ENCODE results near the gene DIRAS2.

The DIRAS2 gene

GRCh38 chr9:90641086-90641485 is 1.5 kb downstream of the DIRAS2 start:
- H3K27me3 ChIP-seq (replicated peaks in 2 of 5; ENCODE audit: control insufficient read depth in 4 of 5, insufficient read depth in 5 of 5, low read length in 4 of 5) = peaks cover 8 to 60% (median 30%) of the 10 kb centered on the region in 5 experiments

GRCh38 chr9:90640361-90640760 is 2.3 kb downstream of the DIRAS2 start:
- Histone ChIP-seq H3K36me3 (ENCODE audit: control insufficient read depth in 4 of 4, insufficient read depth in 4 of 4, low read length in 3 of 4) (no peaks in the 10 kb centered on the region), H3K27ac (ENCODE audit: insufficient read depth in 1 of 2, low read depth in 1 of 2, low read length in 2 of 2, poor library complexity in 1 of 2, severe bottlenecking in 2 of 2) (no peak overlapping the region), H3K4me3 (ENCODE audit: control insufficient read depth in 1 of 7, extremely low read depth in 1 of 7, insufficient read depth in 4 of 7, low read depth in 2 of 7, low read length in 6 of 7) (no peak overlapping the region), H3K9me3 (ENCODE audit: control extremely low read depth in 1 of 5, control insufficient read depth in 4 of 5, insufficient read depth in 2 of 5, low read depth in 1 of 5, low read length in 4 of 5) (no peaks in the 10 kb centered on the region), H3K4me1 (ENCODE audit: control extremely low read depth in 1 of 4, control insufficient read depth in 4 of 4, insufficient read depth in 4 of 4, low read length in 3 of 4) (peaks cover 3 to 11% (median 5%) of the 10 kb centered on the region in 4 experiments), H3K27me3 (replicated peaks in 2 of 5; ENCODE audit: control insufficient read depth in 4 of 5, insufficient read depth in 5 of 5, low read length in 4 of 5) (peaks cover 8 to 55% (median 30%) of the 10 kb centered on the region in 5 experiments)
- ChIA-PET CTCF (no interaction called here), POLR2A (no interaction called here)
- no peak for DNase-seq
- WGBS (ENCODE audit: insufficient coverage) = no CpG with 5 or more reads among the region's 2 CpGs

More at GRCh38 chr9:90641086-90641485, 1.5 kb downstream of the DIRAS2 start:
- 100% methylated on average over 1 of the region's 2 CpGs for WGBS (ENCODE audit: insufficient coverage)
- POLR2A ChIA-PET = no interaction called here
- Histone ChIP-seq H3K36me3 (ENCODE audit: control insufficient read depth in 4 of 4, insufficient read depth in 4 of 4, low read length in 3 of 4) (no peaks in the 10 kb centered on the region), H3K4me1 (ENCODE audit: control extremely low read depth in 1 of 4, control insufficient read depth in 4 of 4, insufficient read depth in 4 of 4, low read length in 3 of 4) (peaks cover 3 to 11% (median 5%) of the 10 kb centered on the region in 4 experiments), H3K4me3 (ENCODE audit: control insufficient read depth in 1 of 7, extremely low read depth in 1 of 7, insufficient read depth in 4 of 7, low read depth in 2 of 7, low read length in 6 of 7) (no peak overlapping the region), H3K9me3 (ENCODE audit: control extremely low read depth in 1 of 5, control insufficient read depth in 4 of 5, insufficient read depth in 2 of 5, low read depth in 1 of 5, low read length in 4 of 5) (no peaks in the 10 kb centered on the region), H3K27ac (ENCODE audit: insufficient read depth in 1 of 2, low read depth in 1 of 2, low read length in 2 of 2, poor library complexity in 1 of 2, severe bottlenecking in 2 of 2) (no peak overlapping the region)
- CTCF ChIA-PET = no interaction called here
- no peak for DNase-seq

DNA sequence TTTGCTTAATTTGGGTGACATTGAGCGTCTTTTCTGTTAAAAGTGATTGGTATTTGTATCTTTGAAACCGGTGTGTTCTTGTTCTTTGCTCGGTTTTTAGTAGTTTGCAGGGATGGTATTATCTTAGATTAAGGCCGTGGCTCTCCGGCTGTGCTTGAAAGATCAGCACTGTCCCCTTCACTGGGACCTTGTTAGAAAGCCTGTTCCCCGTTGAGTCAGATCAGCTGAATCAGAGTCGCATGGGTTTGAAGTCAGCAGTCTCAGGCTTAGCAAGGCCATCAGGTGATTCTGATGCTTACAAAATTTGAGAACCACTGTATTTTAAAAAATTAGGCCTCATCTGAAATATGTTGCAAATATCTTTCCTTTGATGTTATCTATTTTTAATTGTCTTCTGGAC is 5.0 kb downstream of the DIRAS2 start:
- no peak for DNase-seq
- ChIA-PET POLR2A (no interaction called here), CTCF (no interaction called here)
- Histone ChIP-seq H3K27ac (ENCODE audit: insufficient read depth in 1 of 2, low read depth in 1 of 2, low read length in 2 of 2, poor library complexity in 1 of 2, severe bottlenecking in 2 of 2) (no peak overlapping the region), H3K9me3 (ENCODE audit: control extremely low read depth in 1 of 5, control insufficient read depth in 4 of 5, insufficient read depth in 2 of 5, low read depth in 1 of 5, low read length in 4 of 5) (no peaks in the 10 kb centered on the region), H3K27me3 (replicated peaks in 2 of 5; ENCODE audit: control insufficient read depth in 4 of 5, insufficient read depth in 5 of 5, low read length in 4 of 5) (peaks cover 6 to 29% (median 15%) of the 10 kb centered on the region in 5 experiments), H3K4me1 (ENCODE audit: control extremely low read depth in 1 of 4, control insufficient read depth in 4 of 4, insufficient read depth in 4 of 4, low read length in 3 of 4) (peaks cover 0 to 5% (median under 1%) of the 10 kb centered on the region in 4 experiments), H3K4me3 (ENCODE audit: control insufficient read depth in 1 of 7, extremely low read depth in 1 of 7, insufficient read depth in 4 of 7, low read depth in 2 of 7, low read length in 6 of 7) (no peak overlapping the region), H3K36me3 (ENCODE audit: control insufficient read depth in 4 of 4, insufficient read depth in 4 of 4, low read length in 3 of 4) (no peaks in the 10 kb centered on the region)
- WGBS (ENCODE audit: insufficient coverage) = 100% methylated on average over 2 of the region's 7 CpGs

- Histone ChIP-seq H3K27me3 (replicated peaks in 2 of 5; ENCODE audit: control insufficient read depth in 4 of 5, insufficient read depth in 5 of 5, low read length in 4 of 5) (peaks cover 0 to 7% (median 0%) of the 10 kb centered on the region in 5 experiments), H3K4me1 (ENCODE audit: control extremely low read depth in 1 of 4, control insufficient read depth in 4 of 4, insufficient read depth in 4 of 4, low read length in 3 of 4) (no peaks in the 10 kb centered on the region), H3K27ac (ENCODE audit: insufficient read depth in 1 of 2, low read depth in 1 of 2, low read length in 2 of 2, poor library complexity in 1 of 2, severe bottlenecking in 2 of 2) (no peak overlapping the region), H3K36me3 (ENCODE audit: control insufficient read depth in 4 of 4, insufficient read depth in 4 of 4, low read length in 3 of 4) (no peaks in the 10 kb centered on the region), H3K4me3 (ENCODE audit: control insufficient read depth in 1 of 7, extremely low read depth in 1 of 7, insufficient read depth in 4 of 7, low read depth in 2 of 7, low read length in 6 of 7) (no peak overlapping the region), H3K9me3 (ENCODE audit: control extremely low read depth in 1 of 5, control insufficient read depth in 4 of 5, insufficient read depth in 2 of 5, low read depth in 1 of 5, low read length in 4 of 5) (no peaks in the 10 kb centered on the region)
- ChIA-PET POLR2A (no interaction called here), CTCF (no interaction called here)
- WGBS (ENCODE audit: insufficient coverage) = over 99% methylated on average over 8 of the region's 8 CpGs
- DNase-seq = no peak
Measured at GRCh38 chr9:90632647-90633207, 9.9 kb downstream of the DIRAS2 start.

- Histone ChIP-seq H3K27ac (ENCODE audit: insufficient read depth in 1 of 2, low read depth in 1 of 2, low read length in 2 of 2, poor library complexity in 1 of 2, severe bottlenecking in 2 of 2) (no peak overlapping the region), H3K4me1 (ENCODE audit: control extremely low read depth in 1 of 4, control insufficient read depth in 4 of 4, insufficient read depth in 4 of 4, low read length in 3 of 4) (no peaks in the 10 kb centered on the region), H3K4me3 (ENCODE audit: control insufficient read depth in 1 of 7, extremely low read depth in 1 of 7, insufficient read depth in 4 of 7, low read depth in 2 of 7, low read length in 6 of 7) (no peak overlapping the region), H3K36me3 (ENCODE audit: control insufficient read depth in 4 of 4, insufficient read depth in 4 of 4, low read length in 3 of 4) (no peaks in the 10 kb centered on the region), H3K9me3 (ENCODE audit: control extremely low read depth in 1 of 5, control insufficient read depth in 4 of 5, insufficient read depth in 2 of 5, low read depth in 1 of 5, low read length in 4 of 5) (no peaks in the 10 kb centered on the region), H3K27me3 (replicated peaks in 2 of 5; ENCODE audit: control insufficient read depth in 4 of 5, insufficient read depth in 5 of 5, low read length in 4 of 5) (peaks cover 0 to 7% (median 0%) of the 10 kb centered on the region in 5 experiments)
- CTCF ChIA-PET = no interaction called here
- DNase-seq = no peak
- WGBS (ENCODE audit: insufficient coverage) = 86% methylated on average over 1 of the region's 1 CpG
- POLR2A ChIA-PET = no interaction called here
Measured at GRCh38 chr9:90631964-90632363, 10.7 kb downstream of the DIRAS2 start.

DNA sequence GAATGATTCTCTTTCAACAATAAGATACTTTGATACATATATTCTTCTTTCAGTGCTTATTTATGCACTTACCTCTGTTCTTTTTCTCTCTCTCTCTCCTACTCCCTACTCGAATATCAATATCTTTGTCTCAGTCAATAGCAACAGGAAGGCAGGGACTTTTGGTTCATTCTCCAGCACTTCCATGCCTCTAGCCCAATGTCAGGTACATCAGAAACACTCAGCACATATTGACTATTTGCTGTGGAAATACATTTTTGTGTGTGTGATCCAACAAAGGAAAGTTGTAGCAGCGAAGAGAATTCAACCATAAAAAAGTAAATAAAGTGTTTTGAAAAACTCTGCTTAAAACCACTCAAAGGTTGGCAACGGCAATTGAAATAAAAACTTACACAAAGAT is 12.6 kb downstream of the DIRAS2 start:
- H3K9me3 ChIP-seq (ENCODE audit: control extremely low read depth in 1 of 5, control insufficient read depth in 4 of 5, insufficient read depth in 2 of 5, low read depth in 1 of 5, low read length in 4 of 5) = no peaks in the 10 kb centered on the region
- 92% methylated on average over 1 of the region's 3 CpGs for WGBS (ENCODE audit: insufficient coverage)
- POLR2A ChIA-PET = no interaction called here
- no peak for DNase-seq
- CTCF ChIA-PET = no interaction called here
- H3K4me3 ChIP-seq (ENCODE audit: control insufficient read depth in 1 of 7, extremely low read depth in 1 of 7, insufficient read depth in 4 of 7, low read depth in 2 of 7, low read length in 6 of 7) = no peak overlapping the region
- no peaks in the 10 kb centered on the region for H3K36me3 ChIP-seq (ENCODE audit: control insufficient read depth in 4 of 4, insufficient read depth in 4 of 4, low read length in 3 of 4)
- H3K27me3 ChIP-seq (replicated peaks in 2 of 5; ENCODE audit: control insufficient read depth in 4 of 5, insufficient read depth in 5 of 5, low read length in 4 of 5) = peaks cover 0 to 7% (median 0%) of the 10 kb centered on the region in 5 experiments
- no peaks in the 10 kb centered on the region for H3K4me1 ChIP-seq (ENCODE audit: control extremely low read depth in 1 of 4, control insufficient read depth in 4 of 4, insufficient read depth in 4 of 4, low read length in 3 of 4)
- no peak overlapping the region for H3K27ac ChIP-seq (ENCODE audit: insufficient read depth in 1 of 2, low read depth in 1 of 2, low read length in 2 of 2, poor library complexity in 1 of 2, severe bottlenecking in 2 of 2)

- Histone ChIP-seq H3K4me3 (ENCODE audit: control insufficient read depth in 1 of 7, extremely low read depth in 1 of 7, insufficient read depth in 4 of 7, low read depth in 2 of 7, low read length in 6 of 7) (no peak overlapping the region), H3K4me1 (ENCODE audit: control extremely low read depth in 1 of 4, control insufficient read depth in 4 of 4, insufficient read depth in 4 of 4, low read length in 3 of 4) (no peaks in the 10 kb centered on the region), H3K9me3 (ENCODE audit: control extremely low read depth in 1 of 5, control insufficient read depth in 4 of 5, insufficient read depth in 2 of 5, low read depth in 1 of 5, low read length in 4 of 5) (peaks cover 0 to 2% (median 0%) of the 10 kb centered on the region in 5 experiments), H3K27ac (ENCODE audit: insufficient read depth in 1 of 2, low read depth in 1 of 2, low read length in 2 of 2, poor library complexity in 1 of 2, severe bottlenecking in 2 of 2) (no peak overlapping the region), H3K36me3 (ENCODE audit: control insufficient read depth in 4 of 4, insufficient read depth in 4 of 4, low read length in 3 of 4) (no peaks in the 10 kb centered on the region), H3K27me3 (replicated peaks in 2 of 5; ENCODE audit: control insufficient read depth in 4 of 5, insufficient read depth in 5 of 5, low read length in 4 of 5) (peaks cover 0 to 7% (median 0%) of the 10 kb centered on the region in 5 experiments)
- ChIA-PET POLR2A (no interaction called here), CTCF (no interaction called here)
- DNase-seq = no peak
- WGBS (ENCODE audit: insufficient coverage) = 100% methylated on average over 2 of the region's 6 CpGs
Measured at GRCh38 chr9:90629354-90629753, 13.3 kb downstream of the DIRAS2 start.
